ENCODE measurements around the gene FGF22. TPM values are rescaled to one million over a fixed set of nuclear protein-coding genes. Genes with fewer than 3 reads are reported as not detected.

The FGF22 gene
- polyA plus RNA-seq, 2 donors, result 0.53 to 0.86 TPM

DNA sequence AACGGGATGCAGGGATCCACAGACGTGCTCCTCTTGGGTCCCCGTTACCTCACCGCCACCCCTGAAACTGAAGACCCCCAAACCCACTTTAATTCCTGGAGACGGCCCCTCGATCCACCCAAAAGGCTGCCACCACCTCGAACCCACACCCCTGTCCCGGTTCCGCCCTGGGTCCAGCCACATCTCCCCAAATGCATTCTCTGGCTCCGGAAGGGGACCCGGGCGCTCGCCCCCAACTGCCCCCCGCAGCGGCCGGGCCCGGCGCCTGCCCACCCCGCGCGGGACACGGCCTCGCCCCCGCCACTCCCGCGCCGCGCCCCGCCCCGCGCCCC lies 36.3 kb downstream of the FGF22 start:
- H3K4me1 ChIP-seq (ENCODE audit: control insufficient read depth in 2 of 2, insufficient read depth in 2 of 2, low read length in 1 of 2), result peaks cover 3 to 16% of the 10 kb centered on the region in 2 donors
- no peaks in the 10 kb centered on the region for H3K36me3 ChIP-seq (ENCODE audit: control insufficient read depth in 2 of 2, insufficient read depth in 2 of 2, low read length in 1 of 2)
- peaks cover 0 to 5% of the 10 kb centered on the region in 2 donors for H3K27me3 ChIP-seq (ENCODE audit: control insufficient read depth in 1 of 2, insufficient read depth in 2 of 2, low read length in 2 of 2)
- peak overlapping the region; percentile 13 to 60 for H3K27ac ChIP-seq (ENCODE audit: low read depth in 2 of 2, low read length in 1 of 2)
- no peaks in the 10 kb centered on the region for H3K9me3 ChIP-seq (ENCODE audit: control insufficient read depth in 2 of 2, insufficient read depth in 1 of 2, low read depth in 1 of 2, low read length in 1 of 2)
- WGBS, 2 donors, result 6 to 8% methylated on average over 26 to 31 of the region's 31 CpGs
- peak overlapping the region in 1 of 2 donors; percentile 18 for H3K4me3 ChIP-seq (ENCODE audit: low read depth in 1 of 2, low read length in 2 of 2)

GRCh38 chr19:676339-677105 lies 36.8 kb downstream of the FGF22 start, which contains the start of gene FSTL3:
Gene FSTL3 (plus strand): TSS chr19:676392. CDS start chr19:676424, 32 bp downstream.
- WGBS, 2 donors, result 3 to 4% methylated on average over 41 to 63 of the region's 63 CpGs
- Histone ChIP-seq H3K4me1 (ENCODE audit: control insufficient read depth in 2 of 2, insufficient read depth in 2 of 2, low read length in 1 of 2) (peaks cover 3 to 16% of the 10 kb centered on the region in 2 donors), H3K27me3 (ENCODE audit: control insufficient read depth in 1 of 2, insufficient read depth in 2 of 2, low read length in 2 of 2) (peaks cover 0 to 5% of the 10 kb centered on the region in 2 donors), H3K27ac (ENCODE audit: low read depth in 2 of 2, low read length in 1 of 2) (peak within 1 kb of the TSS; percentile 69 to 79), H3K9me3 (ENCODE audit: control insufficient read depth in 2 of 2, insufficient read depth in 1 of 2, low read depth in 1 of 2, low read length in 1 of 2) (no peaks in the 10 kb centered on the region), H3K4me3 (ENCODE audit: low read depth in 1 of 2, low read length in 2 of 2) (peak within 1 kb of the TSS; percentile 18 to 35), H3K36me3 (ENCODE audit: control insufficient read depth in 2 of 2, insufficient read depth in 2 of 2, low read length in 1 of 2) (no peaks in the 10 kb centered on the region)

DNA sequence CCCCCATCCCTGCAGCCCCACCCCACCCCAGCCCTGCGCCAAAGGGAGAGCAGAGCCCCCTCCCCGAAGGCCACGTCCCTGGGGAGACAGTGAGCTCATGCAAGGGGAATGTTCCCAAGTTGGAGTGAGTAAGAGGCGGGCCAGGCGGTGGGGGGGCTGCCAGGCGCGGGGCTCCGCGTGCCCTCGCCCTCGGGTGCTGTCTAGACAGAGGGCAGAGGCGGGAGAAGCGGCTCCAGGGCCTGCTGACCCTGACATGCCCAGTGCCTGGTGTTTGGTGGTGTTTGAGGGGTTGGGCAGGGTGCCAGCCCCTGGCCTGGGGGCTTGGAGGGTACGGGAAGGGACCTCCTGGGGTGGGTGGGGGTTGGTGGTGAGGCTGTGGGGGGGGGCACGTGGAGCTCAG lies 37.5 kb downstream of the FGF22 start:
- Histone ChIP-seq H3K36me3 (ENCODE audit: control insufficient read depth in 2 of 2, insufficient read depth in 2 of 2, low read length in 1 of 2) (no peaks in the 10 kb centered on the region), H3K9me3 (ENCODE audit: control insufficient read depth in 2 of 2, insufficient read depth in 1 of 2, low read depth in 1 of 2, low read length in 1 of 2) (no peaks in the 10 kb centered on the region), H3K27ac (ENCODE audit: low read depth in 2 of 2, low read length in 1 of 2) (peak overlapping the region in 1 of 2 donors; percentile 79), H3K4me1 (ENCODE audit: control insufficient read depth in 2 of 2, insufficient read depth in 2 of 2, low read length in 1 of 2) (peaks cover 3 to 16% of the 10 kb centered on the region in 2 donors), H3K4me3 (ENCODE audit: low read depth in 1 of 2, low read length in 2 of 2) (peak overlapping the region; percentile 6 to 18), H3K27me3 (ENCODE audit: control insufficient read depth in 1 of 2, insufficient read depth in 2 of 2, low read length in 2 of 2) (peaks cover 0 to 5% of the 10 kb centered on the region in 2 donors)
- WGBS, 2 donors, result 5 to 12% methylated on average over 8 to 15 of the region's 15 CpGs

GRCh38 chr19:677601-678436 lies 38.1 kb downstream of the FGF22 start:
- Histone ChIP-seq H3K36me3 (ENCODE audit: control insufficient read depth in 2 of 2, insufficient read depth in 2 of 2, low read length in 1 of 2) (no peaks in the 10 kb centered on the region), H3K4me1 (ENCODE audit: control insufficient read depth in 2 of 2, insufficient read depth in 2 of 2, low read length in 1 of 2) (peaks cover 3 to 16% of the 10 kb centered on the region in 2 donors), H3K4me3 (ENCODE audit: low read depth in 1 of 2, low read length in 2 of 2) (no peak overlapping the region), H3K27ac (ENCODE audit: low read depth in 2 of 2, low read length in 1 of 2) (peak overlapping the region; percentile 53 to 79), H3K9me3 (ENCODE audit: control insufficient read depth in 2 of 2, insufficient read depth in 1 of 2, low read depth in 1 of 2, low read length in 1 of 2) (no peaks in the 10 kb centered on the region), H3K27me3 (ENCODE audit: control insufficient read depth in 1 of 2, insufficient read depth in 2 of 2, low read length in 2 of 2) (peaks cover 0 to 5% of the 10 kb centered on the region in 2 donors)
- WGBS, 2 donors, result 41 to 51% methylated on average over 22 of the region's 22 CpGs

GRCh38 chr19:678791-679388 lies 39.2 kb downstream of the FGF22 start:
- H3K27ac ChIP-seq (ENCODE audit: low read depth in 2 of 2, low read length in 1 of 2), result peak overlapping the region; percentile 88 to 93
- no peaks in the 10 kb centered on the region for H3K36me3 ChIP-seq (ENCODE audit: control insufficient read depth in 2 of 2, insufficient read depth in 2 of 2, low read length in 1 of 2)
- H3K9me3 ChIP-seq (ENCODE audit: control insufficient read depth in 2 of 2, insufficient read depth in 1 of 2, low read depth in 1 of 2, low read length in 1 of 2), result no peaks in the 10 kb centered on the region
- H3K4me1 ChIP-seq (ENCODE audit: control insufficient read depth in 2 of 2, insufficient read depth in 2 of 2, low read length in 1 of 2), result peaks cover 3 to 16% of the 10 kb centered on the region in 2 donors
- no peak overlapping the region for H3K4me3 ChIP-seq (ENCODE audit: low read depth in 1 of 2, low read length in 2 of 2)
- H3K27me3 ChIP-seq (ENCODE audit: control insufficient read depth in 1 of 2, insufficient read depth in 2 of 2, low read length in 2 of 2), result peaks cover 0 to 5% of the 10 kb centered on the region in 2 donors
- WGBS, 2 donors, result 90 to 93% methylated on average over 16 of the region's 16 CpGs

DNA sequence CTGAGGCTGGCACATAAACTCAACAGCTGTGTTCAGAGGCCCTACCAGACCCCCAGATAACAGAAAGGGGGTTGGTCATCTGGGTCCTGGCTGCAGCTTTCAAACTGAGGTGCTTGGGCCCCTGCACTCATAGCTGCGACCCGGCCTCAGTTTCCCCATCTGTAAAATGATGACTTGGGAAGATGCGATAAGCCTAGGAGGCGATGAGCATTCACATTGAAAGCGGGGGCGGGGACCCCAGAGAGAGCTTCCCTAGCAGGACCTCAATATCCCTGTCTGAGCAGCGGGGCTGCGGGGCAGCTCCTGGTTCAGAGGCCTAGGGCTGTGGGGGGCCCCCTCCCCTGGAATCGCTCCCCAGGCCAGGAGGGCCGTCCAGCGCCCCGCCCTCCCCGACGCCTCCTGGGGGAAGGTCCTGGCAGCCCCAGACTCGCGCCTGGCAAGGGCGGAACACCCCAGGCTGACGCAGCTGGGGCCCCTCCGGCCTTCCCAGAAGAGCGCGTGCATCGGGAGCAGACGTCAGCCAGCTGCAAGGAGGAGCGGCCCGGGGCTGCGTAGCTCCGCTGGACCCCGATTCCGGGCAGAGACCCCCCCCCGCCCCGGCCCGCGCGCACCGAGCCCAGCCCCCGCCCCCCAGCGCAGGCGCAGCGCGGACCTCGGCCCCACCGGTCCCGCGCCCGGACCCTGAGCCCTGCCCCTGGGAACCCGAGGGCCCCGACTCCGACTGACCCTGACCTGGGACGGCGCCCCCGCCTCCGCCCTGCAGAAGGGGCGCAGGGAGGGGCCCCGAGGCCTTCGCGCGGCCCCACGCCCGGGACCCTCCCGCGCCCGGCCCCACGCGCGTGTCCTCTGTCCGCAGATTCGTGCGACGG lies 40.0 kb downstream of the FGF22 start:
- H3K27ac ChIP-seq (ENCODE audit: low read depth in 2 of 2, low read length in 1 of 2), result peak overlapping the region; percentile 88 to 93
- H3K27me3 ChIP-seq (ENCODE audit: control insufficient read depth in 1 of 2, insufficient read depth in 2 of 2, low read length in 2 of 2), result peaks cover 0 to 5% of the 10 kb centered on the region in 2 donors
- peaks cover 3 to 16% of the 10 kb centered on the region in 2 donors for H3K4me1 ChIP-seq (ENCODE audit: control insufficient read depth in 2 of 2, insufficient read depth in 2 of 2, low read length in 1 of 2)
- no peaks in the 10 kb centered on the region for H3K9me3 ChIP-seq (ENCODE audit: control insufficient read depth in 2 of 2, insufficient read depth in 1 of 2, low read depth in 1 of 2, low read length in 1 of 2)
- no peaks in the 10 kb centered on the region for H3K36me3 ChIP-seq (ENCODE audit: control insufficient read depth in 2 of 2, insufficient read depth in 2 of 2, low read length in 1 of 2)
- WGBS, 2 donors, result 3 to 5% methylated on average over 47 to 69 of the region's 69 CpGs
- peak overlapping the region; percentile 68 to 74 for H3K4me3 ChIP-seq (ENCODE audit: low read depth in 1 of 2, low read length in 2 of 2)

GRCh38 chr19:680287-681028 lies 40.8 kb downstream of the FGF22 start:
- Histone ChIP-seq H3K36me3 (ENCODE audit: control insufficient read depth in 2 of 2, insufficient read depth in 2 of 2, low read length in 1 of 2) (no peaks in the 10 kb centered on the region), H3K9me3 (ENCODE audit: control insufficient read depth in 2 of 2, insufficient read depth in 1 of 2, low read depth in 1 of 2, low read length in 1 of 2) (no peaks in the 10 kb centered on the region), H3K4me3 (ENCODE audit: low read depth in 1 of 2, low read length in 2 of 2) (peak overlapping the region; percentile 68 to 74), H3K4me1 (ENCODE audit: control insufficient read depth in 2 of 2, insufficient read depth in 2 of 2, low read length in 1 of 2) (peaks cover 3 to 15% of the 10 kb centered on the region in 2 donors), H3K27me3 (ENCODE audit: control insufficient read depth in 1 of 2, insufficient read depth in 2 of 2, low read length in 2 of 2) (no peaks in the 10 kb centered on the region), H3K27ac (ENCODE audit: low read depth in 2 of 2, low read length in 1 of 2) (peak overlapping the region; percentile 88 to 93)
- 0 to 1% methylated on average over 70 of the region's 70 CpGs for WGBS, 2 donors

DNA sequence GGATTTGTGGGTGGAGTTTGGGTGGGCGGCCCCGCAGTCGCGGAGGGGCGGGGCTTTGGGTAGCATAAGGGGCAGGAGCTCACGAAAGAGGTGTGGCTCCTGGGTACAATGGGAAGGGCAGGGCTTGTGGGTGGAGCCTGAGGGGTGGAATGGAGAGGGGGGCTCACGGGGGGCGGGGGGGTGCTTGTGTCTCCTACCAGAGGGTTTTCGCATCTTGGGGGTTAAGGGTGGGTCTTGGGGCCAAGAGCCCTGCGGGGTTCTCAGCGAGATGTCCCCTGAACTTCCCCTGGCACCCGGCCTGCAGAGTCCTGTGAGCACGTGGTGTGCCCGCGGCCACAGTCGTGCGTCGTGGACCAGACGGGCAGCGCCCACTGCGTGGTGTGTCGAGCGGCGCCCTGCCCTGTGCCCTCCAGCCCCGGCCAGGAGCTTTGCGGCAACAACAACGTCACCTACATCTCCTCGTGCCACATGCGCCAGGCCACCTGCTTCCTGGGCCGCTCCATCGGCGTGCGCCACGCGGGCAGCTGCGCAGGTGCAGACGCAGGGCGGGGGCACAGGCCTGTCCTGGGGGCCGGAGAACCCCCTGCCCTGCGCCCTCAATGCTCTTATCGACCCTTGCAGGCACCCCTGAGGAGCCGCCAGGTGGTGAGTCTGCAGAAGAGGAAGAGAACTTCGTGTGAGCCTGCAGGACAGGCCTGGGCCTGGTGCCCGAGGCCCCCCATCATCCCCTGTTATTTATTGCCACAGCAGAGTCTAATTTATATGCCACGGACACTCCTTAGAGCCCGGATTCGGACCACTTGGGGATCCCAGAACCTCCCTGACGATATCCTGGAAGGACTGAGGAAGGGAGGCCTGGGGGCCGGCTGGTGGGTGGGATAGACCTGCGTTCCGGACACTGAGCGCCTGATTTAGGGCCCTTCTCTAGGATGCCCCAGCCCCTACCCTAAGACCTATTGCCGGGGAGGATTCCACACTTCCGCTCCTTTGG lies 41.6 kb downstream of the FGF22 start:
- 62 to 73% methylated on average over 49 to 54 of the region's 54 CpGs for WGBS, 2 donors
- Histone ChIP-seq H3K36me3 (ENCODE audit: control insufficient read depth in 2 of 2, insufficient read depth in 2 of 2, low read length in 1 of 2) (no peaks in the 10 kb centered on the region), H3K4me3 (ENCODE audit: low read depth in 1 of 2, low read length in 2 of 2) (no peak overlapping the region), H3K27ac (ENCODE audit: low read depth in 2 of 2, low read length in 1 of 2) (peak overlapping the region in 1 of 2 donors; percentile 89), H3K4me1 (ENCODE audit: control insufficient read depth in 2 of 2, insufficient read depth in 2 of 2, low read length in 1 of 2) (peaks cover under 1 to 9% of the 10 kb centered on the region in 2 donors), H3K27me3 (ENCODE audit: control insufficient read depth in 1 of 2, insufficient read depth in 2 of 2, low read length in 2 of 2) (no peaks in the 10 kb centered on the region), H3K9me3 (ENCODE audit: control insufficient read depth in 2 of 2, insufficient read depth in 1 of 2, low read depth in 1 of 2, low read length in 1 of 2) (no peaks in the 10 kb centered on the region)

All from esophagus (tissue), 2 donors.